Heart left ventricle (tissue), 16 donors: ENCODE data around the gene KCNE1. TPM values are rescaled to one million over a fixed set of nuclear protein-coding genes. Genes with fewer than 3 reads are reported as not detected.

Experiments used
- ATAC-seq, 4 donors: fragments of 200-7000 bp; cut with Tn5 transposase; one replicate each; pipeline ENCODE4 v1.9.1; 2020 to 2022; ENCODE audit warnings: moderate library complexity in 4 of 4, mild to moderate bottlenecking in 3 of 4, moderate number of reproducible peaks in 1 of 4
- DNase-seq, 5 donors: peaks; one replicate each; pipeline ENCODE4 v3.0.0-alpha.2; 2020
- H3K27ac ChIP-seq, 12 donors: fragments of 200-600 bp; sonication (generic) in 4 of 12; one replicate each; pipeline versions ENCODE4 v1.5.0 to v1.8.0; 2016 to 2022; ENCODE audit warnings: mild to moderate bottlenecking in 2 of 12
- H3K27me3 ChIP-seq, 9 donors: fragments of 200-600 bp; sonication (generic) in 2 of 9; one replicate each; pipeline versions ENCODE4 v1.5.1 to v1.8.0; 2016 to 2022; ENCODE audit warnings: mild to moderate bottlenecking in 3 of 9
- H3K36me3 ChIP-seq, 9 donors: fragments of 200-600 bp; sonication (generic) in 2 of 9; one replicate each; pipeline versions ENCODE4 v1.5.0 to v1.8.0; 2018 to 2022; ENCODE audit warnings: mild to moderate bottlenecking in 2 of 9
- H3K4me1 ChIP-seq, 12 donors: fragments of 200-600 bp; sonication (generic) in 4 of 12; one replicate each; pipeline versions ENCODE4 v1.5.0 to v1.8.0; 2016 to 2022; ENCODE audit warnings: mild to moderate bottlenecking in 3 of 12
- H3K4me3 ChIP-seq, 12 donors: fragments of 200-600 bp; sonication (generic) in 4 of 12; one replicate each; pipeline versions ENCODE4 v1.5.0 to v1.8.0; 2017 to 2022; ENCODE audit warnings: mild to moderate bottlenecking in 9 of 12, moderate library complexity in 4 of 12
- H3K9me3 ChIP-seq, 12 donors: fragments of 200-600 bp; sonication (generic) in 4 of 12; one replicate each; pipeline versions ENCODE4 v1.5.0 to v1.8.0; 2016 to 2022; ENCODE audit warnings: mild to moderate bottlenecking in 1 of 12
- POLR2A ChIP-seq, 2 donors: fragments of 450-650 bp; IDR thresholded peaks; one replicate each; pipeline ENCODE4 v1.6.1; 2017; ENCODE audit warnings: antibody characterized with exemption in 2 of 2, mild to moderate bottlenecking in 2 of 2, moderate library complexity in 2 of 2
- whole genome bisulfite sequencing, 4 donors: extraction: QIAGEN DNeasy Blood & Tissue Kit in 2 of 4; methylation state at CpG; one replicate each; pipeline versions ENCODE4 v1.1.5 to v1.1.7; 2013 to 2018; 5-methylcytosine and 5-hydroxymethylcytosine counted together
- intact Hi-C, 10 donors: fragments of 100-400 bp; cut with DNase I; formaldehyde crosslinking; loops; one replicate each; pipeline versions ENCODE4 v1.11.1 to v1.14.2; 2022
- polyA plus RNA-seq, 2 donors: library from polyadenylated mRNA; stranded (reverse); fragments of 200-250 nt; gene quantifications; one replicate each; pipeline ENCODE4 v1.2.3, GENCODE V29; 2013
- total RNA-seq, 9 donors: library from RNA; depleted of rRNA in 2 of 9; stranded (reverse); fragments of >200 nt in 2 of 9; fragmentation: NEBNext Ultra II Directional in 3 of 9; extraction: Animal tissue kit (Norgen Biotek cat#: 25700) in 3 of 9; gene quantifications; one replicate each; pipeline versions ENCODE4 v1.1.0 to v1.2.4, GENCODE V29; 2016 to 2023
- TF ChIP-seq, protein P1 (sequence below), 12 donors: fragments of 200-600 bp; sonication (generic) in 4 of 12; IDR thresholded peaks; one replicate each; pipeline versions ENCODE4 v1.5.0 to v1.8.0; 2018 to 2022; ENCODE audit warnings: antibody characterized with exemption in 12 of 12, mild to moderate bottlenecking in 5 of 12
- donor health status: ischemic (EF 13 %, LVEDD 7.1; RV severe dilation, severe dysfunction).
- donor health status: healthy with polysubstance abuse.
- donor health status: DM: no; HTN: yes; CAD: no.
- donor health status: DM: no; HTN: no; CAD: no.
- donor health status: ischemic (EF 25% LVEDD 6.9; RV normal size, moderate dysfunction).
- donor health status: ischemic (EF 25% LVEDD 5.7; RV mildly dilated, moderate dysfunction).
- donor health status: healthy.
- donor health status: DM: yes; HTN: yes; CAD: no.
- donor health status: ischemic (EF 35%, LVEDD 5.7; RV mildly dilated, moderate dysfunction).
- donor health status: nonischemic (EF 11% LVEDD 7.7; RV severe dilation, severe dysfunction).
- donor health status: DM: yes; HTN: yes; CAD: no.
- donor health status: PGD.
- donor health status: ischemic (EF 29% LVEDD 5.4; RV normal size, mild dysfunction).
- donor health status: nonischemic (EF 23%, LVEDD 6.1; RV moderate dilation, normal function).

The KCNE1 gene
- total and polyA plus RNA-seq, 11 donors: 0.71 to 11.1 (median 5.0) TPM

DNA sequence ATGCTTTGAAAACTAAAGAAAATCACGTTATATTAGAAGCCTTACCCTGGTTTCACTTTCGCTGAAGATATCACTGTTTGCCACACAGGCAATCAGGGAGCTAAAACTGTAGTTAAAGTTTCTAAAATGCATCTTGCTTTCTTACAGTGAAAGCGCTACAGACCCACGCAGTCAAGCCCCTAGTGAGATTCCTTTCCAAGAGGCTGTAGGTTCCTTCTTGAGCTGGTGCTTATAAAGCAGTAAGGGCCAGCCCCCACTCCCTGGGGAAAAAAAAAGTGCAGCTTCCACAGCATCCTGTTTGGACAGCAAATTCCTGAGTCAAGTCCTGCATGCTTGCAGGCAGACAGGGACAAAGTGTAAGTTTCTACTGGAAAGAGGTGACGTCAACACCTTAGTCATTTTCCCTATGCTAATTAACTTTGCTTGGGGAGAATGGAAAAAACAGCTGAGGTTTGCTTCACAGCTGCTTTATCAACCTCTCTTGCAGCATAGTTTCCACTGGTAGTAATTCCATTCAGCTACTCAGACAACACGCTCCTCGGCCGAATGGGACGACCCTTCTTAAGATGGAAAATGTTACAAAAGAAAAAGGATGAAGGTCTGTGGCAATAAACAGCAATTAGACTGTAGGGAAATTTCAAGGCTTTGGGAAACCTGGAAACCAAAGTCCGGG, 14.7 kb upstream of the KCNE1 start:
- H3K4me3 ChIP-seq: peak overlapping the region; percentile 17 to 67 (median 53)
- 5 to 17% (median 6%) methylated on average over 10 of the region's 10 CpGs for WGBS, 4 donors
- peak overlapping the region; percentile 76 to 97 (median 90) for H3K27ac ChIP-seq
- H3K36me3 ChIP-seq: peaks cover 0 to 20% (median 14%) of the 10 kb centered on the region in 9 donors
- ATAC-seq (peak; percentile 86 to 93 (median 91)), DNase-seq (peak in 4 of 5 donors; percentile 85 to 92 (median 87))
- intact Hi-C loops: loop anchor here in 7 of 10 donors (2.0 to 5.0 kb wide), 3 partner anchors 18 to 56 kb away; no protein-coding TSS in a partner anchor
- H3K4me1 ChIP-seq: peaks cover 0 to 70% (median 45%) of the 10 kb centered on the region in 12 donors
- H3K9me3 ChIP-seq: peaks cover 0 to 11% (median 0%) of the 10 kb centered on the region in 12 donors
- peak in 1 of 2 donors; percentile 86 for TF ChIP-seq POLR2A (IDR thresholded peaks at IDR 0.05)
- TF ChIP-seq, protein P1, sequence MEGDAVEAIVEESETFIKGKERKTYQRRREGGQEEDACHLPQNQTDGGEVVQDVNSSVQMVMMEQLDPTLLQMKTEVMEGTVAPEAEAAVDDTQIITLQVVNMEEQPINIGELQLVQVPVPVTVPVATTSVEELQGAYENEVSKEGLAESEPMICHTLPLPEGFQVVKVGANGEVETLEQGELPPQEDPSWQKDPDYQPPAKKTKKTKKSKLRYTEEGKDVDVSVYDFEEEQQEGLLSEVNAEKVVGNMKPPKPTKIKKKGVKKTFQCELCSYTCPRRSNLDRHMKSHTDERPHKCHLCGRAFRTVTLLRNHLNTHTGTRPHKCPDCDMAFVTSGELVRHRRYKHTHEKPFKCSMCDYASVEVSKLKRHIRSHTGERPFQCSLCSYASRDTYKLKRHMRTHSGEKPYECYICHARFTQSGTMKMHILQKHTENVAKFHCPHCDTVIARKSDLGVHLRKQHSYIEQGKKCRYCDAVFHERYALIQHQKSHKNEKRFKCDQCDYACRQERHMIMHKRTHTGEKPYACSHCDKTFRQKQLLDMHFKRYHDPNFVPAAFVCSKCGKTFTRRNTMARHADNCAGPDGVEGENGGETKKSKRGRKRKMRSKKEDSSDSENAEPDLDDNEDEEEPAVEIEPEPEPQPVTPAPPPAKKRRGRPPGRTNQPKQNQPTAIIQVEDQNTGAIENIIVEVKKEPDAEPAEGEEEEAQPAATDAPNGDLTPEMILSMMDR (IDR thresholded peaks at IDR 0.05): no peak
- H3K27me3 ChIP-seq: no peaks in the 10 kb centered on the region

DNA sequence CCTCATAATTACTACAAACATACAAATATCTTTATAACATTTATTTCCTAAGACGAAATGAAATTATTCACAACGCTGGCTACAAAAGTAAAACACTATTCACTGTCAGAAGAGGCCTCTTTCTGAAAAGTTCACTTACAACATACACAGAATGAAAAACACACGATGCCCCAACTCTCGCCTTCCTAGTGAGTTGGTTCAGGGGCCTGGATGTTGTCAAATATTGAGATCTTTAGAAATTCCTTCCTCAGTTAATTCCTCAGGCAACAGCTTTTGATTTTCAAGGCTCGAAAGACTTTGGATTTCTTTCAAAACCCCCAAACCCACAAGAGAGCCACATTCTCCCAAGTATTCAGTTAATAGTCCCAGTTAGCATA, 14.2 kb upstream of the KCNE1 start:
- peak overlapping the region; percentile 17 to 67 (median 53) for H3K4me3 ChIP-seq
- no peak for DNase-seq
- H3K36me3 ChIP-seq: peaks cover 0 to 25% (median 19%) of the 10 kb centered on the region in 9 donors
- H3K4me1 ChIP-seq: peaks cover 0 to 75% (median 45%) of the 10 kb centered on the region in 12 donors
- no peaks in the 10 kb centered on the region for H3K27me3 ChIP-seq
- peak overlapping the region; percentile 76 to 97 (median 90) for H3K27ac ChIP-seq
- 7 to 28% (median 12%) methylated on average over 5 of the region's 5 CpGs for WGBS, 4 donors
- ATAC-seq: no peak
- H3K9me3 ChIP-seq: peaks cover 0 to 11% (median 0%) of the 10 kb centered on the region in 12 donors
- intact Hi-C loops: loop anchor here in 7 of 10 donors (2.0 to 5.0 kb wide), 3 partner anchors 19 to 56 kb away; no protein-coding TSS in a partner anchor
- TF ChIP-seq, protein P1 (IDR thresholded peaks at IDR 0.05): no peak
- TF ChIP-seq POLR2A (IDR thresholded peaks at IDR 0.05): no peak

DNA sequence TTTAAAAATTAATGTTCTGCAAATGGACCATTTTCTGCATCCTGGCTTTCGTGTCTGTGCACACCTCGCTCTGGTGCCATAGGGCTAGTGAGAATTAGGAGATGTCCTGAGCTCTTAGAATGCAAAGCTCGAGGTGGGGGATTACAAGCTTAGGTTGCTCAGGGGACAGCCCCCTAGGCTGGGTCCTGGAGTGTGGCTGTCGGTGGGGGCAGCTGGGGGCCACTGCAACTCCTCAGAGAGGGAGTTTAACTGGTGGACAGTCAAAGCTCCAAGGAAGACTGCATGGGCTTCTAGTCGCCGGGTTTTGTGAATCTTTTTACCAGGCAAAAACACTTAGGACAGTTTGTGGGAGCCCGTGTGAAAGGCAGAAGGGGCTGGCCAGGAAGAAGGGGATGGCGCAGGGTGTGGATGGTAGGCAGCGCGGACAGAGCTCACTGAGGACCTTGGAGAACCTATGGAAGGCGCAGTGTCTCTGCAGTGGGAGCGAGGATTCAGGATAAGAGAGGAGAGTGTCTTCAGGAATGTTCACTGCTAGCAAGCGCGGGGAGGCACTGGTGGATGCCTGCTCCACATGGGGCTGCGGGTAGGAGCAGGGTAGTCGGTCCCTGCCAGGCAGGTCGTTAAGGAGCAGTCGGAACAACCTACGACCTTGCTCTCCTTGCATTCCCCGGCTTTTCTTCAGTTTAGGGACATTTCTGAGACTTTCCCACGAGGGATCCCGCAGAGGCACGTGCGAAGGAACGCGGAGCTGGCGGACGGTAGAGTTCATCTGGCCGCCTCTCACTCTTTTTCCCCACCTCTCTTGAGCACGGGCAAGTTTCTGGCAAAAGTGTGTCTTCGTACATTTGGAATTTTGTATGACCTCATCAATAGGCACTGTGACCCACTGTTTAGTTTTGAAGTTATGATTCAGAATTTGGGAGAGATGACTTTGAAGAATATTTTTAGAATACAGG, 12.9 kb upstream of the KCNE1 start:
- intact Hi-C loops: loop anchor here in 8 of 10 donors (5.0 kb wide), 4 partner anchors 57 to 87 kb away; no protein-coding TSS in a partner anchor
- Histone ChIP-seq H3K9me3 (peaks cover 0 to 11% (median 0%) of the 10 kb centered on the region in 12 donors), H3K27ac (peak overlapping the region in 11 of 12 donors; percentile 76 to 97 (median 91)), H3K36me3 (peaks cover 0 to 38% (median 32%) of the 10 kb centered on the region in 9 donors), H3K4me3 (peak overlapping the region in 11 of 12 donors; percentile 17 to 67 (median 53)), H3K4me1 (peaks cover 0 to 88% (median 44%) of the 10 kb centered on the region in 12 donors), H3K27me3 (no peaks in the 10 kb centered on the region)
- DNase-seq (peak in 1 of 5 donors; percentile 32), ATAC-seq (peak in 3 of 4 donors; percentile 13 to 34 (median 17))
- WGBS, 4 donors: 30 to 45% (median 40%) methylated on average over 31 of the region's 31 CpGs
- no peak for TF ChIP-seq POLR2A (IDR thresholded peaks at IDR 0.05)

DNA sequence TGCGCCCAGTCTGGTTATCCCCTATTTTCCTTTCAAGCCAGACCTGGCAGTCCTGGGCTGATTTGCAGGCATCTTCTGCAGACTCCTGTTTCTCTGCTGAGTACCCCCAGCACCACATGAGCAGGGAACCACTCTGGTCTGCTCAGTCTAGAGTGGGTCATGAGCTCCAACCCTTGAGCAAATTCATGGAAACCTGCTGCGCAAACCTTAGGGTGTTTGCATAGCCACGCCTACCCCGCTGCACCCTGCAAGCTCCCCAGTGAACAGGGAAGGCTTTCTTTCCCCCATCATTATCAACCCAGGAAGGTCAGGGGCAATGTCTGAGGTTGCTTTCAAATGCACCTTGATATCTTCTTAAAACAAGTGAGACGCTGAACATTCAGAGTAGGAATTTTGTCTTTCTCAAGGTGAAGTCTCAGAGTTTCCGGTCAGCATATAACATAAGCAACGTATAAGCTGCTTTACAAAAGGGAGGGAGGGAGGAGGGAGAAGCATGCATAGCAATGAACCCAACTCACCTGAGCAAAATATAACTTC, 11.1 kb upstream of the KCNE1 start:
- H3K36me3 ChIP-seq: peaks cover 0 to 54% (median 51%) of the 10 kb centered on the region in 9 donors
- 92 to 97% (median 94%) methylated on average over 7 of the region's 7 CpGs for WGBS, 4 donors
- peaks cover 0 to 6% (median 0%) of the 10 kb centered on the region in 12 donors for H3K9me3 ChIP-seq
- peak overlapping the region in 2 of 12 donors; percentile 16 to 67 for H3K4me3 ChIP-seq
- no peak for DNase-seq
- no peaks in the 10 kb centered on the region for H3K27me3 ChIP-seq
- intact Hi-C loops: loop anchor here in 4 of 10 donors (5.0 kb wide), 4 partner anchors 59 to 89 kb away; no protein-coding TSS in a partner anchor
- H3K4me1 ChIP-seq: peaks cover 0 to 99% (median 45%) of the 10 kb centered on the region in 12 donors
- TF ChIP-seq POLR2A (IDR thresholded peaks at IDR 0.05): no peak
- TF ChIP-seq, protein P1 (IDR thresholded peaks at IDR 0.05): no peak
- peak overlapping the region in 8 of 12 donors; percentile 12 to 88 (median 35) for H3K27ac ChIP-seq
- no peak for ATAC-seq
